Keratinocyte (primary cell): ENCODE results near the gene COIL.
"Not testable (repeated sequence)": the region's sequence is repeated elsewhere in the genome, so short reads cannot be mapped to it uniquely, and the experiment has no call there.

Source experiments
- EZH2 ChIP-seq: IDR thresholded peaks from one replicate; pipeline ENCODE4 v1.6.1; 2012; ENCODE audit warnings: inconsistent platforms, mild to moderate bottlenecking, low read length, moderate library complexity
- TF ChIP-seq, protein P1 (sequence below), 3 experiments: IDR thresholded peaks in 1 of 3; conservative IDR thresholded peaks in 1 of 3; optimal IDR thresholded peaks in 1 of 3; 2 replicates in 2 of 3; 3 replicates in 1 of 3; pipeline versions ENCODE3 to v1.5.1; 2011; ENCODE audit warnings: low read length in 3 of 3, mild to moderate bottlenecking in 3 of 3, moderate library complexity in 2 of 3, control low read depth in 1 of 3, inconsistent platforms in 1 of 3; ENCODE audit not compliant: insufficient read depth in 2 of 3; ENCODE audit errors: extremely low read depth in 1 of 3

DNA sequence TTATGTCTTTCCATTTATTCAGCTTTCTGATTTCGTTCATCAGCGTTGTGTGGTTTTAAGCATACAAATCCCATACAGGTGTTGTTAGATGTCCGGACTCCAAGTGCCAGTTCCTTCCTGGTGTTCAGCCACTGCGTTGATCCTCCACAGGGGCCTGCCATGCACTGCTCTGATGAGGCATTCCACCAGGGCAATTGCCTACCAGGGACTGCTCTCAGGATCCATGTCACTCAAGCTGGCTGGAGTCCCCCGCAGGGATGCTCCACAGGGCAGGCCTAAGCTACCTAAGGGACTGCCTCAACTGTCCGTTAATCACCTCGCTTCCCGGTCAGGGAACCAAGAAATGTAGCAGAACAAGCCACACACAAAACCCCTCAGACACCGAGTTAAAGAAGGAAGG lies 4.4 kb upstream of the COIL start:
- TF ChIP-seq, protein P1, sequence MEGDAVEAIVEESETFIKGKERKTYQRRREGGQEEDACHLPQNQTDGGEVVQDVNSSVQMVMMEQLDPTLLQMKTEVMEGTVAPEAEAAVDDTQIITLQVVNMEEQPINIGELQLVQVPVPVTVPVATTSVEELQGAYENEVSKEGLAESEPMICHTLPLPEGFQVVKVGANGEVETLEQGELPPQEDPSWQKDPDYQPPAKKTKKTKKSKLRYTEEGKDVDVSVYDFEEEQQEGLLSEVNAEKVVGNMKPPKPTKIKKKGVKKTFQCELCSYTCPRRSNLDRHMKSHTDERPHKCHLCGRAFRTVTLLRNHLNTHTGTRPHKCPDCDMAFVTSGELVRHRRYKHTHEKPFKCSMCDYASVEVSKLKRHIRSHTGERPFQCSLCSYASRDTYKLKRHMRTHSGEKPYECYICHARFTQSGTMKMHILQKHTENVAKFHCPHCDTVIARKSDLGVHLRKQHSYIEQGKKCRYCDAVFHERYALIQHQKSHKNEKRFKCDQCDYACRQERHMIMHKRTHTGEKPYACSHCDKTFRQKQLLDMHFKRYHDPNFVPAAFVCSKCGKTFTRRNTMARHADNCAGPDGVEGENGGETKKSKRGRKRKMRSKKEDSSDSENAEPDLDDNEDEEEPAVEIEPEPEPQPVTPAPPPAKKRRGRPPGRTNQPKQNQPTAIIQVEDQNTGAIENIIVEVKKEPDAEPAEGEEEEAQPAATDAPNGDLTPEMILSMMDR (optimal IDR thresholded peaks at IDR 0.05 in 1 of 3, IDR thresholded peaks at IDR 0.05 in 1 of 3, conservative IDR thresholded peaks at IDR 0.05 in 1 of 3; ENCODE audit: extremely low read depth in 1 of 3, insufficient read depth in 2 of 3, low read length in 3 of 3) = not testable (repeated sequence)
- TF ChIP-seq EZH2 = not testable (repeated sequence)
